ENCODE data around the gene F8A3. TPM values are rescaled to one million over a fixed set of nuclear protein-coding genes. Genes with fewer than 3 reads are reported as not detected.
"Not testable (repeated sequence)": the region's sequence is repeated elsewhere in the genome, so short reads cannot be mapped to it uniquely, and the experiment has no call there.

Gene F8A3
- polyA plus RNA-seq (2013, experiment 1 of 2; ENCODE audit: insufficient read length) = 19.9 TPM
- polyA plus RNA-seq (2013, experiment 2 of 2; ENCODE audit: insufficient read length) = 14.2 TPM

- DNase-seq = not testable (repeated sequence)
Measured at GRCh38 chrX:155458471-155458870, at the start of gene F8A3. F8A3 (minus strand) TSS chrX:155458620; CDS start chrX:155458600, 20 bp downstream.

GRCh38 chrX:155505296-155505695 lies 46.9 kb upstream of the F8A3 start:
- DNase-seq = no peak

- DNase-seq = not testable (repeated sequence)
Measured at GRCh38 chrX:155495134-155495533, 36.7 kb upstream of the F8A3 start.

GRCh38 chrX:155491421-155491820 lies 33.0 kb upstream of the F8A3 start:
- not testable (repeated sequence) for DNase-seq

GRCh38 chrX:155477136-155477535 lies 18.7 kb upstream of the F8A3 start:
- DNase-seq = not testable (repeated sequence)

GRCh38 chrX:155466269-155466938 lies 8.0 kb upstream of the F8A3 start:
- not testable (repeated sequence) for DNase-seq

GRCh38 chrX:155460501-155460900 lies 2.1 kb upstream of the F8A3 start:
- DNase-seq = not testable (repeated sequence)

- DNase-seq = not testable (repeated sequence)
Measured at GRCh38 chrX:155457761-155458447, 516 bp downstream of the F8A3 start.

GRCh38 chrX:155441097-155441496 lies 17.3 kb downstream of the F8A3 start:
- DNase-seq = no peak

GRCh38 chrX:155435744-155436112 lies 22.7 kb downstream of the F8A3 start:
- DNase-seq = no peak

- DNase-seq = no peak
Measured at GRCh38 chrX:155434906-155435743, 23.3 kb downstream of the F8A3 start.

GRCh38 chrX:155417769-155418168 lies 40.7 kb downstream of the F8A3 start:
- no peak for DNase-seq

Measured in fibroblast of skin of back (primary cell).